ENCODE data around the gene LHX6. TPM values are rescaled to one million over a fixed set of nuclear protein-coding genes. Genes with fewer than 3 reads are reported as not detected.

LHX6 gene
- total and polyA plus RNA-seq, 3 donors from 2014 or later = 8.8 to 11.5 (median 8.8) TPM

GRCh38 chr9:122209451-122209850 lies 19.3 kb downstream of the LHX6 start:
- Histone ChIP-seq H3K4me1 (peaks cover 9% of the 10 kb centered on the region), H3K27ac (no peak overlapping the region), H3K36me3 (ENCODE audit: low read depth, missing control alignments) (no peaks in the 10 kb centered on the region), H3K27me3 (no peaks in the 10 kb centered on the region), H3K4me3 (no peak overlapping the region), H3K9me3 (no peaks in the 10 kb centered on the region)
- intact Hi-C loops (cut with DNase I; ENCODE audit: low total_unique reads) = no loop called here
- DNase-seq = no peak
- 81 to 95% methylated on average over 11 to 12 of the region's 12 CpGs for WGBS, 2 donors
- TF ChIP-seq POLR2A (IDR thresholded peaks at IDR 0.05) = no peak
- TF ChIP-seq CTCF (IDR thresholded peaks at IDR 0.05) = no peak

- no peaks in the 10 kb centered on the region for H3K4me1 ChIP-seq
- no peaks in the 10 kb centered on the region for H3K9me3 ChIP-seq
- no peak for DNase-seq
- no peak for TF ChIP-seq POLR2A (IDR thresholded peaks at IDR 0.05)
- no peak for TF ChIP-seq CTCF (IDR thresholded peaks at IDR 0.05)
- WGBS, 2 donors = 86 to 89% methylated on average over 8 to 9 of the region's 9 CpGs
- no peak overlapping the region for H3K27ac ChIP-seq
- intact Hi-C loops (cut with DNase I; ENCODE audit: low total_unique reads) = no loop called here
- H3K27me3 ChIP-seq = no peaks in the 10 kb centered on the region
- no peaks in the 10 kb centered on the region for H3K36me3 ChIP-seq (ENCODE audit: low read depth, missing control alignments)
- no peak overlapping the region for H3K4me3 ChIP-seq
These were observed 21.7 kb downstream of the LHX6 start for GRCh38 chr9:122207096-122207495.

GRCh38 chr9:122206118-122207046 lies 22.4 kb downstream of the LHX6 start:
- Histone ChIP-seq H3K36me3 (ENCODE audit: low read depth, missing control alignments) (no peaks in the 10 kb centered on the region), H3K4me3 (no peak overlapping the region), H3K9me3 (no peaks in the 10 kb centered on the region), H3K4me1 (no peaks in the 10 kb centered on the region), H3K27me3 (no peaks in the 10 kb centered on the region), H3K27ac (no peak overlapping the region)
- intact Hi-C loops (cut with DNase I; ENCODE audit: low total_unique reads) = no loop called here
- no peak for DNase-seq
- no peak for TF ChIP-seq POLR2A (IDR thresholded peaks at IDR 0.05)
- no peak for TF ChIP-seq CTCF (IDR thresholded peaks at IDR 0.05)
- WGBS, 2 donors = 70 to 79% methylated on average over 9 of the region's 9 CpGs

GRCh38 chr9:122205176-122205575 lies 23.6 kb downstream of the LHX6 start:
- Histone ChIP-seq H3K4me1 (no peaks in the 10 kb centered on the region), H3K9me3 (no peaks in the 10 kb centered on the region), H3K4me3 (no peak overlapping the region), H3K27me3 (no peaks in the 10 kb centered on the region), H3K27ac (no peak overlapping the region), H3K36me3 (ENCODE audit: low read depth, missing control alignments) (no peaks in the 10 kb centered on the region)
- intact Hi-C loops (cut with DNase I; ENCODE audit: low total_unique reads) = no loop called here
- TF ChIP-seq CTCF (IDR thresholded peaks at IDR 0.05) (no peak), POLR2A (IDR thresholded peaks at IDR 0.05) (no peak)
- WGBS, 2 donors = 85 to 87% methylated on average over 8 of the region's 8 CpGs
- DNase-seq = no peak

- Histone ChIP-seq H3K4me1 (no peaks in the 10 kb centered on the region), H3K9me3 (no peaks in the 10 kb centered on the region), H3K36me3 (ENCODE audit: low read depth, missing control alignments) (no peaks in the 10 kb centered on the region), H3K4me3 (no peak overlapping the region), H3K27me3 (no peaks in the 10 kb centered on the region), H3K27ac (no peak overlapping the region)
- 79 to 93% methylated on average over 12 of the region's 12 CpGs for WGBS, 2 donors
- intact Hi-C loops (cut with DNase I; ENCODE audit: low total_unique reads) = no loop called here
- TF ChIP-seq POLR2A (IDR thresholded peaks at IDR 0.05) (no peak), CTCF (IDR thresholded peaks at IDR 0.05) (no peak)
- no peak for DNase-seq
These were observed 24.3 kb downstream of the LHX6 start for GRCh38 chr9:122204491-122204890.
